ENCODE measurements around the gene SLC9A8.

GRCh38 chr20:49803418-49803817 lies 9.2 kb upstream of the SLC9A8 start:
- no peak for TF ChIP-seq POLR2AphosphoS5 (IDR thresholded peaks at IDR 0.05; ENCODE audit: borderline replicate concordance, low read depth, low read length)
- no peak for TF ChIP-seq EZH2 (IDR thresholded peaks at IDR 0.05)
